ENCODE results near the gene ABCG4. TPM values are rescaled to one million over a fixed set of nuclear protein-coding genes. Genes with fewer than 3 reads are reported as not detected.

Gene ABCG4
- total RNA-seq, 2 experiments from 2014 or later, result 0.08 TPM; not detected in 1

GRCh38 chr11:119116235-119116594 lies 32.6 kb upstream of the ABCG4 start:
- no peak for TF ChIP-seq CTCF (IDR thresholded peaks at IDR 0.05)
- Histone ChIP-seq H3K4me3 (ENCODE audit: low read length) (peak overlapping the region; percentile 48), H3K36me3 (ENCODE audit: insufficient read depth, low read length) (peaks cover 52% of the 10 kb centered on the region), H3K27ac (ENCODE audit: low read depth in 1 of 2, low read length in 2 of 2) (peak overlapping the region; percentile 59 to 80), H3K4me1 (ENCODE audit: insufficient read depth, low read length) (peaks cover 44% of the 10 kb centered on the region), H3K9me3 (ENCODE audit: control insufficient read depth in 1 of 2, insufficient read depth in 1 of 2, low read length in 2 of 2) (no peaks in the 10 kb centered on the region), H3K27me3 (ENCODE audit: control insufficient read depth in 1 of 2, insufficient read depth in 2 of 2, low read length in 2 of 2) (no peaks in the 10 kb centered on the region)
- Mint-ChIP-seq H3K27me3 (no peaks in the 10 kb centered on the region), H3K4me1 (ENCODE audit: low read depth) (peaks cover 35% of the 10 kb centered on the region), H3K27ac (peak overlapping the region; percentile 86), H3K9me3 (no peaks in the 10 kb centered on the region), H3K4me3 (peak overlapping the region; percentile 71), H3K36me3 (ENCODE audit: low read depth) (peaks cover 45% of the 10 kb centered on the region)
- ChIA-PET CTCF (interaction anchor here (0.6 to 1.1 kb wide), 2 partner anchors 9 to 21 kb away, joined by 3 read pairs; partner anchors contain the start of gene C2CD2L), POLR2A (interaction anchor here (0.7 to 2.6 kb wide), 12 partner anchors 9 to 118 kb away, joined by 3 to 33 read pairs (median 4); partner anchors contain the start of genes ABCG4, C2CD2L, CBL and CENATAC)
- no peak for ATAC-seq (ENCODE audit: poor library complexity)
- intact Hi-C loops (cut with DNase I, micrococcal nuclease), result loop anchor here in 1 of 2 experiments (5.0 kb wide), 1 partner anchor 184 kb away; no protein-coding TSS in a partner anchor
- no peak for DNase-seq

GRCh38 chr11:119116601-119117000 lies 32.3 kb upstream of the ABCG4 start:
- Mint-ChIP-seq H3K27me3 (no peaks in the 10 kb centered on the region), H3K36me3 (ENCODE audit: low read depth) (peaks cover 45% of the 10 kb centered on the region), H3K27ac (peak overlapping the region; percentile 86), H3K9me3 (no peaks in the 10 kb centered on the region), H3K4me3 (peak overlapping the region; percentile 71), H3K4me1 (ENCODE audit: low read depth) (peaks cover 37% of the 10 kb centered on the region)
- Histone ChIP-seq H3K27ac (ENCODE audit: low read depth in 1 of 2, low read length in 2 of 2) (peak overlapping the region; percentile 59 to 80), H3K4me1 (ENCODE audit: insufficient read depth, low read length) (peaks cover 44% of the 10 kb centered on the region), H3K9me3 (ENCODE audit: control insufficient read depth in 1 of 2, insufficient read depth in 1 of 2, low read length in 2 of 2) (no peaks in the 10 kb centered on the region), H3K4me3 (ENCODE audit: low read length) (no peak overlapping the region), H3K36me3 (ENCODE audit: insufficient read depth, low read length) (peaks cover 49% of the 10 kb centered on the region), H3K27me3 (ENCODE audit: control insufficient read depth in 1 of 2, insufficient read depth in 2 of 2, low read length in 2 of 2) (no peaks in the 10 kb centered on the region)
- no peak for TF ChIP-seq CTCF (IDR thresholded peaks at IDR 0.05)
- no peak for ATAC-seq (ENCODE audit: poor library complexity)
- no peak for DNase-seq
- CTCF ChIA-PET, result no interaction called here
- POLR2A ChIA-PET, result interaction anchor here (1.1 to 2.6 kb wide), 5 partner anchors 10 to 49 kb away, joined by 3 to 33 read pairs (median 20); partner anchors contain the start of genes C2CD2L, DPAGT1 and VPS11
- intact Hi-C loops (cut with DNase I, micrococcal nuclease), result loop anchor here in 1 of 2 experiments (5.0 kb wide), 1 partner anchor 184 kb away; no protein-coding TSS in a partner anchor

DNA sequence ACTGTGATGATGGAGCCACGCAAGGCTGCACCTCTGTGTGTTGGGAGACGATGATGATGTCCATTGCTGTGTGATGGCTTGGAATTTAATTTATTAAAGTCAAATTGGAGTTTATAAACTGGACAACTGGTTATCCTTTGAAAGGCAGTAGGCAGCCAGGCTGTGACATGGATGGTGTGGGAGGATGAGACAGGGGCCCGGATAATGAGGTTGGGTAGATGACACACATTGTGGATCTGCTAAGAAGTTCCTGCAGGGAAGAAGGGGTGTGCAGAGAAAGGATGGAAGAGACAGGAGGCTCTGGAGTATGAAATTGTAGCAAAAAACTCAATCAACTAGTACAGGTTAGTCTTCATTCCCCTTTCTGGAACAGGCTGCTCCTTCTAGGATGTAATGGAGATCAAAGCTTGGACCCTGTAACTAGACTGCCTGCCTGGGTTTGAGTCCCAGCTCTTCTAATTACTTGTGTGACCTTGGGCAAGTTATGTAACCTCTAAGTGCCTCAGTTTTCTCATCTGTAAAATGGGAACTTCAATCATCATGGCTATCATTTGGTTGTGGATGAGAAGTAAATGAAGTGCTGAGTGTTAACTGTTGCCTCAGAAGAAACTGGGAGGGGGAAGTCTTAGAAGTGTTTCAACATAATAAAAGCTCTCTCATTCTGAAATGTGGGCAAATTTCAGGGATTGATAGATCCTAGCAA lies 31.7 kb upstream of the ABCG4 start:
- no peaks in the 10 kb centered on the region for H3K27me3 ChIP-seq (ENCODE audit: control insufficient read depth in 1 of 2, insufficient read depth in 2 of 2, low read length in 2 of 2)
- POLR2A ChIA-PET, result interaction anchor here (1.8 to 2.6 kb wide), 3 partner anchors 10 to 22 kb away, joined by 9 to 28 read pairs (median 20); partner anchors contain the start of genes C2CD2L and DPAGT1
- Mint-ChIP-seq H3K27me3 (no peaks in the 10 kb centered on the region), H3K27ac (peak overlapping the region; percentile 86), H3K4me1 (ENCODE audit: low read depth) (peaks cover 38% of the 10 kb centered on the region), H3K36me3 (ENCODE audit: low read depth) (peaks cover 44% of the 10 kb centered on the region), H3K4me3 (no peak overlapping the region), H3K9me3 (no peaks in the 10 kb centered on the region)
- peaks cover 43% of the 10 kb centered on the region for H3K36me3 ChIP-seq (ENCODE audit: insufficient read depth, low read length)
- CTCF ChIA-PET, result interaction anchor here (2.2 kb wide), 1 partner anchor 15 kb away, joined by 4 read pairs; the partner anchor contains the start of gene DPAGT1
- intact Hi-C loops (cut with DNase I, micrococcal nuclease), result loop anchor here in 1 of 2 experiments (5.0 kb wide), 1 partner anchor 185 kb away; no protein-coding TSS in a partner anchor
- H3K4me3 ChIP-seq (ENCODE audit: low read length), result no peak overlapping the region
- no peak for TF ChIP-seq CTCF (IDR thresholded peaks at IDR 0.05)
- peak overlapping the region in 1 of 2 donors; percentile 80 for H3K27ac ChIP-seq (ENCODE audit: low read depth in 1 of 2, low read length in 2 of 2)
- no peaks in the 10 kb centered on the region for H3K9me3 ChIP-seq (ENCODE audit: control insufficient read depth in 1 of 2, insufficient read depth in 1 of 2, low read length in 2 of 2)
- H3K4me1 ChIP-seq (ENCODE audit: insufficient read depth, low read length), result peaks cover 48% of the 10 kb centered on the region
- DNase-seq (no peak), ATAC-seq (ENCODE audit: poor library complexity) (no peak)

Measured in CD4-positive, alpha-beta T cell (primary cell).